ENCODE results near the gene RBCK1. TPM values are rescaled to one million over a fixed set of nuclear protein-coding genes. Genes with fewer than 3 reads are reported as not detected.

The RBCK1 gene
- total RNA-seq, 4 donors from 2014 or later = 50.9 to 111 (median 82.1) TPM

GRCh38 chr20:462199-462991 is 54.3 kb downstream of the RBCK1 start, which contains the start of gene TBC1D20:
Gene TBC1D20, minus strand, starts transcription at chr20:462533. Its CDS starts 128 bp downstream, at chr20:462405.
- peak within 1 kb of the TSS; percentile 25 to 98 (median 96) for H3K27ac ChIP-seq
- H3K4me3 ChIP-seq = peak within 1 kb of the TSS; percentile 37 to 89
- 1 to 2% methylated on average over 6 to 19 of the region's 80 CpGs for WGBS, 2 donors (ENCODE audit: low coverage in 1 of 2)
- H3K9me3 ChIP-seq = no peaks in the 10 kb centered on the region
- H3K4me1 ChIP-seq = peaks cover 0 to 47% (median 10%) of the 10 kb centered on the region in 3 donors
- no peaks in the 10 kb centered on the region for H3K36me3 ChIP-seq
- TF ChIP-seq POLR2A (IDR thresholded peaks at IDR 0.05) (peak; percentile 76 to 84), EP300 (IDR thresholded peaks at IDR 0.05) (no peak), CTCF (IDR thresholded peaks at IDR 0.05) (peak in 3 of 4 experiments; percentile 12 to 39 (median 32)), POLR2AphosphoS5 (IDR thresholded peaks at IDR 0.05) (peak; percentile 14)
- peak; percentile 99 for ATAC-seq
- H3K27me3 ChIP-seq = peaks cover 3% of the 10 kb centered on the region

- peaks cover 15% of the 10 kb centered on the region for H3K27me3 ChIP-seq
- no peaks in the 10 kb centered on the region for H3K9me3 ChIP-seq
- ATAC-seq = no peak
- H3K27ac ChIP-seq = no peak overlapping the region
- TF ChIP-seq POLR2AphosphoS5 (IDR thresholded peaks at IDR 0.05) (no peak), POLR2A (IDR thresholded peaks at IDR 0.05) (no peak), EP300 (IDR thresholded peaks at IDR 0.05) (no peak), CTCF (IDR thresholded peaks at IDR 0.05) (no peak)
- peaks cover 0 to 4% (median 0%) of the 10 kb centered on the region in 3 donors for H3K4me1 ChIP-seq
- no peaks in the 10 kb centered on the region for H3K36me3 ChIP-seq
- WGBS, 2 donors (ENCODE audit: low coverage in 1 of 2) = 85 to 100% methylated on average over 1 to 7 of the region's 7 CpGs
- H3K4me3 ChIP-seq = no peak overlapping the region
Observed at GRCh38 chr20:467755-468154, 59.7 kb downstream of the RBCK1 start.

GRCh38 chr20:469746-470490 is 61.8 kb downstream of the RBCK1 start:
- 77 to 82% methylated on average over 7 to 8 of the region's 8 CpGs for WGBS, 2 donors (ENCODE audit: low coverage in 1 of 2)
- no peak for ATAC-seq
- Histone ChIP-seq H3K36me3 (no peaks in the 10 kb centered on the region), H3K4me3 (no peak overlapping the region), H3K9me3 (no peaks in the 10 kb centered on the region), H3K27me3 (peaks cover 15% of the 10 kb centered on the region), H3K27ac (no peak overlapping the region), H3K4me1 (no peaks in the 10 kb centered on the region)
- TF ChIP-seq EP300 (IDR thresholded peaks at IDR 0.05) = no peak
- no peak for TF ChIP-seq POLR2A (IDR thresholded peaks at IDR 0.05)
- TF ChIP-seq POLR2AphosphoS5 (IDR thresholded peaks at IDR 0.05) = no peak
- no peak for TF ChIP-seq CTCF (IDR thresholded peaks at IDR 0.05)

DNA sequence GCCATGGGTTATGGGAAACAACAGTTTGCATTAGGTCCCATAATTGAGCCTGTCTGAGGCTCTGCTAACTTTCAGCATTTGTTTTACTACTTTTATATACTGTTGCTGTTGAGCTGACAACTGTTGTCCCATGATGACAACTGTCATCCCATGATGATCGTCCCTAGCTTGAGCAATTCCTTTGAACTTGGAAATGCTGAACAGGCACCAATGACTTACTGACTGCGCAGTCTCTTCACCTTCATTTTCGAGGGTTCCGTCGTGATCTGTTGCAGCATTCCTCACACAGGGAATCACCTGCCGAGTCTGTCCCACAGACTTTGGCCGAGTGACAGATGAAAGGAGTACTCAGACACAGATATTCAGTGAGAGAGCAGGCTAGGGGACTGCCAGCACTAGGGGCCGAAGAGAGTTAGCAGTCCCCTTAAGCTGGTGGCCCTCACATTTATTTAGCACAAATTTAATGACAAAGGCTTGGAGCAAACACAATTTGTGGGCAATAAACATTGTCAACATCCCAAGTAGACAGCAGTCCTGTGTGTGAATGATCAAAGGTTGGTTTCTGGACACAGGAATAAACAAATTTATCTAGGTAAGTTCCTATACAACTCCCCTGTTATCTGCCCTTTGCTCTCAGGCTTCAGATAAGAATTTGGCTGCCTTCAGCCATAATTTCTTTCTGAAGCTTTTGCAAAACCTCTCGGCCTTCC is 64.2 kb downstream of the RBCK1 start:
- H3K27ac ChIP-seq = no peak overlapping the region
- ATAC-seq = no peak
- 80 to 85% methylated on average over 1 to 8 of the region's 9 CpGs for WGBS, 2 donors (ENCODE audit: low coverage in 1 of 2)
- H3K36me3 ChIP-seq = peaks cover 0 to 4% of the 10 kb centered on the region in 2 donors
- no peaks in the 10 kb centered on the region for H3K9me3 ChIP-seq
- peaks cover 14% of the 10 kb centered on the region for H3K27me3 ChIP-seq
- H3K4me1 ChIP-seq = peaks cover 0 to 11% (median 0%) of the 10 kb centered on the region in 3 donors
- TF ChIP-seq POLR2A (IDR thresholded peaks at IDR 0.05) (no peak), EP300 (IDR thresholded peaks at IDR 0.05) (no peak), POLR2AphosphoS5 (IDR thresholded peaks at IDR 0.05) (no peak), CTCF (IDR thresholded peaks at IDR 0.05) (no peak)
- H3K4me3 ChIP-seq = no peak overlapping the region
